Muscle layer of duodenum (tissue), 2 donors: Measurements from ENCODE around the gene RORC.
"Not testable (repeated sequence)": the region's sequence is repeated elsewhere in the genome, so short reads cannot be mapped to it uniquely, and the experiment has no call there.

Source experiments
- H3K27ac ChIP-seq: one replicate; pipeline ENCODE4 v1.7.0; 2013; ENCODE audit warnings: mild to moderate bottlenecking, low read length
- H3K27me3 ChIP-seq: one replicate; pipeline ENCODE4 v1.7.0; 2013; ENCODE audit warnings: low read depth, mild to moderate bottlenecking, control low read depth, low read length
- H3K36me3 ChIP-seq, 2 donors: one replicate each; pipeline ENCODE4 v1.7.0; 2013; ENCODE audit warnings: low read length in 2 of 2, control low read depth in 1 of 2, mild to moderate bottlenecking in 1 of 2; ENCODE audit not compliant: insufficient read depth in 2 of 2, control insufficient read depth in 1 of 2
- H3K4me1 ChIP-seq, 2 donors: one replicate each; pipeline ENCODE4 v1.7.0; 2013; ENCODE audit warnings: low read length in 2 of 2, mild to moderate bottlenecking in 2 of 2, control low read depth in 1 of 2, moderate library complexity in 1 of 2; ENCODE audit not compliant: insufficient read depth in 2 of 2, control insufficient read depth in 1 of 2
- H3K4me3 ChIP-seq, 2 donors: one replicate each; pipeline ENCODE4 v1.7.0; 2013; ENCODE audit warnings: low read length in 2 of 2, low read depth in 1 of 2, mild to moderate bottlenecking in 1 of 2
- H3K9me3 ChIP-seq, 2 donors: one replicate each; pipeline ENCODE4 v1.7.0; 2013; ENCODE audit warnings: low read length in 2 of 2, control low read depth in 1 of 2, mild to moderate bottlenecking in 1 of 2; ENCODE audit not compliant: control insufficient read depth in 1 of 2
- donor health status: healthy.

The RORC gene

DNA sequence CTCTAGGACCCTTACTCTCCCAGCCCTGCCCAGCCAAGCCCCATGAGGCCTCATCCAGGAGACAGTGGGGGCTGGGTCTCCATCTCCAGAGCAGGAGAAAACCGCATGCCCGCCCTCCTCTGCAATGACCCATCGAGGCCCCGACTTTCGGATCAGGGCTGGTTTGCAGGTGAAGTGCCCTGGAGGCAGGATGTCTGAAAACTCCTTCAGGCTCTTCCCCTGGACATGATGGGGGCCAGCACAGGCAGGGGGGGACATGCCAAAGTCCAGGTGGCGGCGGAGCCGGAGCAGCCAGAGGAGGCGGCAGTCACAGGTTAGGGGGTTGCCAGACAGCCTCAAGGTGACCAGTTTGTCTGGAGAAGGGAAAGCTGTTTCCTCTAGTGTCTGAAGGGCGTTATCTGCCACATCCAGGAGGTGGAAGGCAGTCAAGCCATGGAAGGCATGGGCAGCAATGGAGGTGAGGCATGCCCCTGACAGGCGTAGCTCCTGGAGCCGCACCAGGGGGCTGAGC lies 30.2 kb downstream of the RORC start:
- Histone ChIP-seq H3K27me3 (no peaks in the 10 kb centered on the region), H3K4me1 (no peaks in the 10 kb centered on the region), H3K27ac (no peak overlapping the region), H3K9me3 (no peaks in the 10 kb centered on the region), H3K36me3 (no peaks in the 10 kb centered on the region), H3K4me3 (no peak overlapping the region)

DNA sequence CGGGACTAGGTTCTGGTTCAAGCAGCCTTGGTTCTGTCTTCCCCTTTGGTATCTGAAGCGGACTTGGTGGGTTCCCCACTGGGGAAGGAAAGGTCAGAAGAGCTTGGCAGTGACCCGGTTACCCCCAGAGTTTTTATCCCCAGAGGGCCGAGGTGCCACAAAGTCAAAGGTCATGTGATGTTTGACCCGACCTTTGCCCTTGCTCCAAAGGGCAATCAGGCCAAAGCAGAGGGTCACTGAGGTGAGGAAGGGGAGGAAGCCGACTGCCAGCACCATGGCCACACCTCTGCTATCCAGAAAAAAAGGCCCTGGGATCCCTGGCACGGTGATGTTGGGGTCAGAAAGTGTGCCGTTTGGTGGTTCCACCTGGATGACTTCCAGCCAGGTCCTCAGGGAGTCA lies 30.8 kb downstream of the RORC start:
- H3K27ac ChIP-seq: no peak overlapping the region
- H3K36me3 ChIP-seq: no peaks in the 10 kb centered on the region
- H3K9me3 ChIP-seq: no peaks in the 10 kb centered on the region
- no peak overlapping the region for H3K4me3 ChIP-seq
- H3K27me3 ChIP-seq: no peaks in the 10 kb centered on the region
- no peaks in the 10 kb centered on the region for H3K4me1 ChIP-seq

DNA sequence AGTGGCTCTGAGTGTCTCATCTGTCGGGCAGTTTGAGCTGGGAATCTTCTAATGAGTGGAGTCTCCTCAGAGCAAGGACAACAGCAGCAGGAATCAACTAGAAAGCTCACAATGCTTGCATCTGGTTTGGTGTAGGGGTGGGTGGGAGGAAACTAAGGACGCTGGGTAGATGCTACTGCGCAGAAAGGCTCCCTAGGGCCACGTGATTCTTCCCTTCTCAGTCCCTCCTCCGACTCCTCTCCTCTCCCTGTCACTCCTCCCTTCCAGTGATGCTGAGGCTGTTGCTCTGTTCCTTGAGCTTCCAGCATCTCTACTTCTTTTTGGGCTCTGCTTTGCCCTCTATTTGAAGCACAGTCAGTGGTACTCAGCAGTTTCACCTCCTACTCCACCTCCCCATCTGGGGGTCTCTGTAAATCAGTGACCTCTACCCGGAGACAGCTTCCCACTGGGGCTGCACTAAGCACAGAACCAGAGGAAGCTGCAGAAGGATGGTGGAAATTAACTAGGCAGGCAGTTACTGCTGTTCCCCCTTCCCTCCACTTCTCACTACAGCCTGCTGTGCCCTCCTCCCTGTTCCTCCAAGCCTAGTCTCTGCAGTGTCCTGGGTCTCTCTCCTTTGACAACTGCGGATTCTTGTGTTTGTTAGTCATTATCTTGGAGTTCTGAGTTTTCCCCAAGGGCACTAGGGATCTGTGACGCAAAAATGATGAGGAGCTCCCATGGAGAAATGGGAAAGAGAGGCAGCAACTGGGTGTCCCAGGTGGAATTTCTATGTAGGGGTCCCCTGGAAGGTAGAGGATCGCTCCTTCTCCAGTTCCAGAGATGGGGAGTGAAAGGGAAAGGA lies 32.2 kb downstream of the RORC start:
- no peaks in the 10 kb centered on the region for H3K27me3 ChIP-seq
- H3K27ac ChIP-seq: no peak overlapping the region
- H3K4me1 ChIP-seq: no peaks in the 10 kb centered on the region
- no peaks in the 10 kb centered on the region for H3K9me3 ChIP-seq
- H3K4me3 ChIP-seq: no peak overlapping the region
- no peaks in the 10 kb centered on the region for H3K36me3 ChIP-seq

DNA sequence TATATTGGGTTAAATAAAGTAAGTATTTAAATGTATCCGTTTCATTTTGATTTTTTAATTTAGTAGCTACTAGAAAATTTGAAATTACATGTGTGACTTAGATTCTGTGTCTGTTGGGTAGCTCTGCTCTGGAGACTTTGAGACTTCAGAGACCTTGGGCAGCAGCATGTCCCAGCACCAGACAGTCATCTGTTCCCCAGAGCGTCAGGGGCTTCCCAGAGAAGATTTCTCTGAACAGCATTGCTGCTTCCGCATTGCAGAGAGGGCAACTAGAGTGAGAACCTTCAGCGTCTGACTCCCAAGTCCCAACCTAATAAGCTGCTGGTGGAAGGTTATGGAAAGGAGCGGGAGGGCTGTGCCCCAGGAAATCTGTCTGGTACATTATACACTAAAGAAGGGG lies 33.0 kb downstream of the RORC start:
- H3K4me3 ChIP-seq: no peak overlapping the region
- H3K36me3 ChIP-seq: no peaks in the 10 kb centered on the region
- no peaks in the 10 kb centered on the region for H3K9me3 ChIP-seq
- no peak overlapping the region for H3K27ac ChIP-seq
- no peaks in the 10 kb centered on the region for H3K27me3 ChIP-seq
- no peaks in the 10 kb centered on the region for H3K4me1 ChIP-seq

DNA sequence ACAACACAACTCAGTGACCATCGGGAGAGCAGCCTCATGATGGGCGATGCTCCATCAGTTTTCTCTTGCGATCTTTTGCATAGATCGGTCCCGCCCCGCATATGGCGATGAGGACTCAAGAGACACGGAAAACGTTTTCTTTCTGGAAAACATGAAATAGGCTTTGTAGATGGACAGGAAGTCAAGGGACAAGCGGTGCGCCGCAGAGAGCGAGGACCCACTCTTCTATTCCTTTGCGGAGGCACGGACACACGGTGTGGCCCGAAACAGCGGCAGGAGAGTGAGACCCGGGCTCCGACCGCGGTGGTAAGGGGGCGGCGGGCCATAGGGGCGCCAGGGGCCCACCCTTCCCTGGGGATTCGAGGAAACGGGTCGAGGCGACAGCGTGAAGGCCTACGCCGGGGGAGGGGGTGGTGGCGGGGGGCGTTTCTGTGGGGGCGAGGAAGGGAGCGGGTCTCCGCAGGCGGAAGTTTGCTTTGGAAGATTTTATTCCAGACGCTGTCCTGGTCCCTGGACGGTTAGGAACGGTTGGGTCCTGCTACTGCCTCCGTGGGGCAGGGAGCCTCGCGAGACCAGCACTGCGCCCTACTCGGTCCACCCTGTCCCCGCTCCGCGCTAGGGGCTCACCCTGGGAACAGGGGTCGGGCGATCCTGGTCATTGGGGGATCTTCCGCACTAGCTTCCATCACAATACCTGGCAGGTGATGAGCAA lies 40.5 kb downstream of the RORC start:
- H3K27me3 ChIP-seq: no peaks in the 10 kb centered on the region
- peak overlapping the region; percentile 84 to 100 for H3K4me3 ChIP-seq
- no peaks in the 10 kb centered on the region for H3K9me3 ChIP-seq
- H3K36me3 ChIP-seq: no peaks in the 10 kb centered on the region
- H3K4me1 ChIP-seq: peaks cover 0 to 10% of the 10 kb centered on the region in 2 donors
- peak overlapping the region; percentile 45 for H3K27ac ChIP-seq

- H3K27ac ChIP-seq: peak within 1 kb of the TSS; percentile 45
- H3K9me3 ChIP-seq: no peaks in the 10 kb centered on the region
- H3K4me3 ChIP-seq: peak within 1 kb of the TSS; percentile 84 to 100
- peaks cover 0 to 10% of the 10 kb centered on the region in 2 donors for H3K4me1 ChIP-seq
- H3K27me3 ChIP-seq: no peaks in the 10 kb centered on the region
- H3K36me3 ChIP-seq: no peaks in the 10 kb centered on the region
Measured at GRCh38 chr1:151790071-151790939, 41.3 kb downstream of the RORC start, which contains the start of gene TDRKH. Gene TDRKH, minus strand, starts transcription at chr1:151790500. Its CDS starts 7,478 bp downstream, at chr1:151783022.

DNA sequence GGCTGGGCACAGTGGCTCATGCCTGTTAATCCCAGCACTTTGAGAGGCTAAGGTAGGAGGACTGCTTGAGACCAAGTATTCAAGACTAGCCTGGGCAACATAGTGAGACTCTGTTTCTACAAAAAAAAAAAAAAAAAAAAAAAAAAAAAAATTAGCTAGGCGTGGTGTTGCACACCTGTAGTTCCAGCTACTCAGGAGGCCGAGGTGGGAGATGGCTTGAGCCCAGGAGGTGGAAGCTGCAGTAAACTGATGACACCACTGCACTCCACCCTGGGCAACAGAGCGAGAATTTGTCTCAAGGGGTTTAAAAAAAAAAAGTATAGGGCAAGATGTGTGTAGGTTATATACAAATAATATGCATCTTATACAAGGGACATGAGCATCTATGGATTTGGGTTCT lies 43.9 kb downstream of the RORC start:
- Histone ChIP-seq H3K4me1 (peaks cover 0 to 10% of the 10 kb centered on the region in 2 donors), H3K4me3 (no peak overlapping the region), H3K27me3 (no peaks in the 10 kb centered on the region), H3K27ac (no peak overlapping the region), H3K9me3 (no peaks in the 10 kb centered on the region), H3K36me3 (no peaks in the 10 kb centered on the region)

DNA sequence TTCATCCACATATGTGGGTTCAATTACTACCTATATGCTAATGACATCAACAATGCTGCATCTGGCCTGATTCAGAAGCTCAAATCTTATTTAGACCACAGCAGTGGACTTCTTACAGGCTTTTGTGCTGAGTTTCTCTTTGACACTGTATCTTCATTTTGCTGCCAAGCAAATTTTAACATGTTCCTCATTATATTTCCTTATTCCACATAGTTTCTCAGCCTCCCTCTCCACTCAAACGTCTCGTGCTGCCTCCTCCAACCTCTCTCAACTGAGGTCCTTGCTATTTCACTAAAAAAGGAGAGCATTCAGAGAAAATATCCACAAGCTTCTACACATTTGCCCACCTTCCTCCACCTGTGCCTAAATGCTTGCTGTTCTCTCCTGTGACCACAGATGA lies 47.8 kb downstream of the RORC start:
- no peaks in the 10 kb centered on the region for H3K9me3 ChIP-seq
- no peaks in the 10 kb centered on the region for H3K4me1 ChIP-seq
- peaks cover 0 to 23% of the 10 kb centered on the region in 2 donors for H3K36me3 ChIP-seq
- no peak overlapping the region for H3K27ac ChIP-seq
- no peaks in the 10 kb centered on the region for H3K27me3 ChIP-seq
- no peak overlapping the region for H3K4me3 ChIP-seq

DNA sequence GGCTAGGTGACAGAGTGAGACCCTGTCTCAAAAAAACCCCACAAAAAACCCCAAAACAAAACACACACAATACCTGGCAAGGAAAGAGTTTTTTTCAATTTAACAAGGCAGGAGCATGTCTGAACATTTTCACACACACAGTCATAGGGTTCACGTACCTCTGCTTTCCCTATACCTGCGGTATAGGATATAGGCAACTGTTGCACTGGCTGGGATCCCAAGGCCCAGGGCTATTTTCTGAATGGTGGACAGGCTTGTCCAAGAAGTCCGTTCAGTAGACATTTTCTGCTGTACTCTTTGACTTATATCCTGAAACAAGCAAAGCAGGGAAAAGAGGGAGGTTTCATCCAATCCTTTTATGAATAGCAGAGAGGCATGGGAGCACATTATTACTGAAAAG lies 48.9 kb downstream of the RORC start:
- Histone ChIP-seq H3K4me3 (no peak overlapping the region), H3K9me3 (no peaks in the 10 kb centered on the region), H3K4me1 (no peaks in the 10 kb centered on the region), H3K36me3 (peaks cover 0 to 29% of the 10 kb centered on the region in 2 donors), H3K27me3 (no peaks in the 10 kb centered on the region), H3K27ac (no peak overlapping the region)

DNA sequence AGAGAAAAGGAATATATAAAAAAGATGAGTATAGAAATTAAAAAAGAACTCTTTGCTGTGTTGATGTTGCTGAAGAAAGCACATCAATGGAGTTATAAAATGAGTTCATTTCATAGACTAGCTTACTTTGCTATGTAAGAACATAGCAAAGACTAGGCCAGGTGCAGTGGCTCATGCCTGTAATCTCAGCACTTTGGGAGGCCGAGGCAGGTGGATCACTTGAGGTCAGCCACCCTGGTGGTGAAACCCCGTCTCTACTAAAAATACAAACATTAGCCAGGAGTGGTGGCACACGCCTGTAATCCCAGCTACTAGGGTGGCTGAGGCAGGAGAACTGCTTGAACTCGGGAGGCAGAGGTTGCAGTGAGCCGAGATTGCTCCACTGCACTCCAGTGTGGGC lies 49.6 kb downstream of the RORC start:
- H3K27ac ChIP-seq, H3K4me1 ChIP-seq, H3K9me3 ChIP-seq, H3K4me3 ChIP-seq, H3K27me3 ChIP-seq: not testable (repeated sequence)
- peaks cover 0 to 32% of the 10 kb centered on the region in 2 donors for H3K36me3 ChIP-seq

DNA sequence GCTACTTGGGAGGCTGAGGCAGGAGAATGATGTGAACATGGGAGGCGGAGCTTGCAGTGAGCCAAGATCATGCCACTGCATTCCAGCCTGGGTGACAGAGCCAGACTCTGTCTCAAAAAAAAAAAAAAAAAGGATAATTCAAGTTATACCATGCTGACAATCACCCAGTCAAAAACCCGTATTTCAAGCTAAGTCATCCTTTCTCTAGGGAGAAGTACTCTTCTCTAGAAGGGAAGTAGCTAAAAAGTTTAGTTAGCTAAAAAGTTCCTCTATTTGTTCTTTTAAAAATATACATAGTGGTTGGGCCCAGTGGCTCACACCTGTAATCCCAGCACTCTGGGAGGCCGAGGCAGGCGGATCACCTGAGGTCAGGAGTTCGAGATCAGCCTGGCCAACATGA lies 50.9 kb downstream of the RORC start:
- H3K4me1 ChIP-seq, H3K4me3 ChIP-seq, H3K27ac ChIP-seq, H3K27me3 ChIP-seq, H3K9me3 ChIP-seq: not testable (repeated sequence)
- H3K36me3 ChIP-seq: peaks cover 6 to 42% of the 10 kb centered on the region in 2 donors
